CD4-positive, alpha-beta T cell (primary cell): ENCODE measurements around the gene LKAAEAR1. TPM values are rescaled to one million over a fixed set of nuclear protein-coding genes. Genes with fewer than 3 reads are reported as not detected.

ENCODE experiments used
- ATAC-seq: fragments of 200-7000 bp; cut with Tn5 transposase; one replicate; pipeline ENCODE4 v1.10.0; 2022; ENCODE audit warnings: mild to moderate bottlenecking; ENCODE audit not compliant: poor library complexity
- CTCF ChIA-PET: fragments of 350-600 bp; sonication (Branson Sonifier 250); formaldehyde crosslinking; loops from one replicate; lab custom pipeline; 2021; ENCODE audit warnings: antibody characterized with exemption, inconsistent platforms; lab: Charles Lee
- POLR2A ChIA-PET: fragments of 350-600 bp; sonication (Branson Sonifier 250); formaldehyde crosslinking; loops from one replicate; lab custom pipeline; 2021; ENCODE audit warnings: antibody characterized with exemption, inconsistent platforms; lab: Charles Lee
- DNase-seq, 14 experiments: peaks; one replicate each; pipeline ENCODE4 v3.0.0-alpha.2; 2013 to 2020; ENCODE audit warnings: mixed read lengths in 2 of 14
- H3K27ac ChIP-seq, 2 donors: one replicate each; pipeline versions ENCODE4 v1.5.1 to v1.7.0; 2013; ENCODE audit warnings: low read length in 2 of 2, low read depth in 1 of 2, mild to moderate bottlenecking in 1 of 2
- H3K27me3 ChIP-seq, 2 experiments: 1 replicate in 1 of 2; 2 replicates in 1 of 2; pipeline versions ENCODE4 v1.6.1 to v1.7.0; 2013; ENCODE audit warnings: low read length in 2 of 2, control low read depth in 1 of 2, mild to moderate bottlenecking in 1 of 2, moderate library complexity in 1 of 2; ENCODE audit not compliant: insufficient read depth in 2 of 2, control insufficient read depth in 1 of 2
- H3K36me3 ChIP-seq: one replicate; pipeline ENCODE4 v1.6.1; 2013; ENCODE audit warnings: low read length, control low read depth; ENCODE audit not compliant: insufficient read depth
- H3K4me1 ChIP-seq: one replicate; pipeline ENCODE4 v1.6.1; 2013; ENCODE audit warnings: low read length, control low read depth; ENCODE audit not compliant: insufficient read depth
- H3K4me3 ChIP-seq: one replicate; pipeline ENCODE4 v1.5.1; 2013; ENCODE audit warnings: mild to moderate bottlenecking, low read length, moderate library complexity
- H3K9me3 ChIP-seq, 2 experiments: 1 replicate in 1 of 2; 2 replicates in 1 of 2; pipeline versions ENCODE4 v1.6.1 to v1.7.0; 2013; ENCODE audit warnings: low read length in 2 of 2, mild to moderate bottlenecking in 2 of 2, control low read depth in 1 of 2, moderate library complexity in 1 of 2; ENCODE audit not compliant: control insufficient read depth in 1 of 2, insufficient read depth in 1 of 2
- H3K27ac Mint-ChIP-seq: one replicate; pipeline ENCODE4 v1.8.0; 2020; ENCODE audit warnings: mixed read lengths
- H3K27me3 Mint-ChIP-seq: one replicate; pipeline ENCODE4 v1.8.0; 2021; ENCODE audit warnings: mixed read lengths
- H3K36me3 Mint-ChIP-seq: one replicate; pipeline ENCODE4 v1.8.0; 2021; ENCODE audit warnings: low read depth, mixed read lengths
- H3K4me1 Mint-ChIP-seq: one replicate; pipeline ENCODE4 v1.8.0; 2021; ENCODE audit warnings: low read depth, mixed read lengths
- H3K4me3 Mint-ChIP-seq: one replicate; pipeline ENCODE4 v1.8.0; 2020; ENCODE audit warnings: mild to moderate bottlenecking, mixed read lengths
- H3K9me3 Mint-ChIP-seq: one replicate; pipeline ENCODE4 v1.8.0; 2020; ENCODE audit warnings: mixed read lengths
- intact Hi-C, 2 experiments: fragments of 100-400 bp; cut with DNase I in 1 of 2; cut with micrococcal nuclease in 1 of 2; formaldehyde crosslinking; loops; one replicate each; pipeline versions ENCODE4 v1.15.1 to v1.9.0; 2023 to 2025; cut with DNase I, micrococcal nuclease
- polyA plus RNA-seq, 2 donors: library from polyadenylated mRNA; unstranded; fragments of 120-200 nt; gene quantifications; one replicate each; pipeline ENCODE4 v1.2.1, GENCODE V29; 2013
- total RNA-seq, 174 experiments: library from RNA in 2 of 174; stranded (reverse) in 2 of 174; gene quantifications; one replicate each; pipeline ENCODE4 v1.2.3 and lab custom pipeline; 2021 to 2026
- TF ChIP-seq, protein P1 (sequence below): fragments of 200-600 bp; IDR thresholded peaks from one replicate; pipeline ENCODE4 v1.8.0; 2022; ENCODE audit warnings: antibody characterized with exemption, mild to moderate bottlenecking

LKAAEAR1 gene, protein sequence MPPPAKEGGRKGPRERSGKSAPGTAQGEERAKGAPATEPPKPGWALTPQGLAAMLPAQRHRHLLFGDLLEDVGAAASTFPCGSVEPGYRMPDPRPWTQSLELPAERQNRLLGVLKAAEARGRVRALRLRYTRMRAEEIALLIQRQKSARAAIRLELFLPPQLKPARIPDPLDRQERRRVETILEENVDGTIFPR
- total RNA-seq: under 1 TPM; 0.30 to 0.39 TPM
- 0.33 TPM for polyA plus RNA-seq (2013, experiment 1 of 2)
- polyA plus RNA-seq (2013, experiment 2 of 2): 0.20 TPM
- total RNA-seq (lab: John Stamatoyannopoulos, UW): 0 to 0.72 (median 0.03) reads per million in 172 experiments

DNA sequence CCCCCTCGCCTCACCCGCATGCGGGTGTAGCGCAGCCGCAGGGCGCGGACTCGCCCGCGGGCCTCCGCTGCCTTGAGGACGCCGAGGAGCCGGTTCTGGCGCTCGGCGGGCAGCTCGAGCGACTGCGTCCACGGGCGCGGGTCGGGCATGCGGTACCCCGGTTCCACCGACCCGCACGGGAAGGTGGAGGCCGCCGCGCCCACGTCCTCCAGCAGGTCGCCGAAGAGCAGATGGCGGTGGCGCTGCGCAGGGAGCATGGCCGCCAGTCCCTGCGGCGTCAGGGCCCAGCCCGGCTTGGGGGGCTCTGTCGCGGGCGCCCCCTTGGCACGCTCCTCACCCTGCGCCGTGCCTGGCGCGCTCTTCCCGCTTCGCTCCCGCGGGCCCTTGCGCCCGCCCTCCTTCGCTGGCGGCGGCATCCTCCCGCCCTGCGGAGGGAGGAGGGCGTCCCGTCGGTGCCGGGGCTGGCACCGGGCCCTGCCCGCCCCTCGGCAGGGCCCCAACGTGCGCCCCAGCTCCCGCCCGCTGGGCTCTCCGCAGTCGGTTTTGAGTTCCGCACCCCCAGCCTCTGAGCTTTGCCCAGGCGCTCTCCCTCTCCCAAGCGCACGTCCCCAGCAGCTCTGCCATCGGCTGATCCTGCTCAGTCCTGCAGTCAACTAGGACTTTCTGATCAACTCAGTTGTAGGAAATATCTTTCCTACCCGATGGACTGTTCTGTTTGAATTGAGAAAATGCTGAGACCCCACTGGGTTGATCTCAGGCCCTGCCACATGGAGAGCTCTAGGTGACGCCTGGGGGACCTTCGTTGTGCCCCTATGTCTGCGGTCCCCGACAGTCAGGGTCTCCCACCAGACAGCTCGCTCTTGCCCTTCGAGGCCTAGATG is at the start of gene LKAAEAR1:
Gene LKAAEAR1, minus strand, starts transcription at position 595 of the 881 bp plus-strand sequence. Its CDS starts 179 bp downstream, at position 416.
- Mint-ChIP-seq H3K4me3 (peak within 1 kb of the TSS; percentile 91), H3K27ac (peak within 1 kb of the TSS; percentile 73), H3K36me3 (no peaks in the 10 kb centered on the region), H3K27me3 (no peaks in the 10 kb centered on the region), H3K9me3 (no peaks in the 10 kb centered on the region), H3K4me1 (peaks cover 34% of the 10 kb centered on the region)
- H3K4me3 ChIP-seq: peak within 1 kb of the TSS; percentile 37
- H3K27ac ChIP-seq: no peak within 1 kb of the TSS
- H3K27me3 ChIP-seq: peaks cover 0 to 5% of the 10 kb centered on the region in 2 experiments
- H3K4me1 ChIP-seq: peaks cover 39% of the 10 kb centered on the region
- H3K36me3 ChIP-seq: no peaks in the 10 kb centered on the region
- intact Hi-C loops: loop anchor here (1.0 to 5.0 kb wide), 2 partner anchors 36 to 168 kb away; no protein-coding TSS in a partner anchor
- ATAC-seq (no peak), DNase-seq (peak in 1 of 14 experiments; percentile 53)
- CTCF ChIA-PET: interaction anchor here (0.8 to 2.6 kb wide), 8 partner anchors 16 to 900 kb away, joined by 3 to 25 read pairs (median 3); partner anchors contain the start of gene PCMTD2
- peaks cover 8 to 20% of the 10 kb centered on the region in 2 experiments for H3K9me3 ChIP-seq
- TF ChIP-seq, protein P1, sequence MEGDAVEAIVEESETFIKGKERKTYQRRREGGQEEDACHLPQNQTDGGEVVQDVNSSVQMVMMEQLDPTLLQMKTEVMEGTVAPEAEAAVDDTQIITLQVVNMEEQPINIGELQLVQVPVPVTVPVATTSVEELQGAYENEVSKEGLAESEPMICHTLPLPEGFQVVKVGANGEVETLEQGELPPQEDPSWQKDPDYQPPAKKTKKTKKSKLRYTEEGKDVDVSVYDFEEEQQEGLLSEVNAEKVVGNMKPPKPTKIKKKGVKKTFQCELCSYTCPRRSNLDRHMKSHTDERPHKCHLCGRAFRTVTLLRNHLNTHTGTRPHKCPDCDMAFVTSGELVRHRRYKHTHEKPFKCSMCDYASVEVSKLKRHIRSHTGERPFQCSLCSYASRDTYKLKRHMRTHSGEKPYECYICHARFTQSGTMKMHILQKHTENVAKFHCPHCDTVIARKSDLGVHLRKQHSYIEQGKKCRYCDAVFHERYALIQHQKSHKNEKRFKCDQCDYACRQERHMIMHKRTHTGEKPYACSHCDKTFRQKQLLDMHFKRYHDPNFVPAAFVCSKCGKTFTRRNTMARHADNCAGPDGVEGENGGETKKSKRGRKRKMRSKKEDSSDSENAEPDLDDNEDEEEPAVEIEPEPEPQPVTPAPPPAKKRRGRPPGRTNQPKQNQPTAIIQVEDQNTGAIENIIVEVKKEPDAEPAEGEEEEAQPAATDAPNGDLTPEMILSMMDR: peak; percentile 19
- POLR2A ChIA-PET: interaction anchor here (0.7 to 2.5 kb wide), 11 partner anchors 15 to 564 kb away, joined by 3 to 8 read pairs (median 4); partner anchors contain the start of genes PPDPF and TCEA2

DNA sequence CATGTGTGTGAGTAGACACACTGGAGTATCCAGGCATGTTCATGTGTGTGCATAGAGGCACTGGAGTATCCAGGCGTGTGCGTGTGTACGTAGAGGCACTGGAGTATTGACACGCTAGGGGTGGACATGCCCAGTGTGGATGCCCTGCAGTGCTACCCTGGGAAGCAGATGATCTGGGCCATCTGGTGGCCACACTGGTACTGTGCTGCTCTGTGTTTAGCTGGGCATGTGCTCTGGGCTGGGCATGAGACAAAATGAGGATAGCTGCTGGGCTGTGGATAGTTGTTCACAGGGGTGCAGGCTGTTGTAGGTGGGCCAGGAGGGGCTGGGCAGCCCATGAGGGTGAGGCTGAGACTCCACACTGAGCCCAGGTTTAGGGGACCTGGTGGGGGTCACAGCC is 47.2 kb upstream of the LKAAEAR1 start:
- no peaks in the 10 kb centered on the region for H3K36me3 ChIP-seq
- ChIA-PET CTCF (no interaction called here), POLR2A (no interaction called here)
- TF ChIP-seq, protein P1: no peak
- peaks cover 6 to 8% of the 10 kb centered on the region in 2 experiments for H3K27me3 ChIP-seq
- Mint-ChIP-seq H3K4me1 (no peaks in the 10 kb centered on the region), H3K27ac (no peak overlapping the region), H3K4me3 (no peak overlapping the region), H3K9me3 (no peaks in the 10 kb centered on the region), H3K27me3 (peaks cover 41% of the 10 kb centered on the region), H3K36me3 (no peaks in the 10 kb centered on the region)
- H3K27ac ChIP-seq: no peak overlapping the region
- H3K4me1 ChIP-seq: no peaks in the 10 kb centered on the region
- no peak overlapping the region for H3K4me3 ChIP-seq
- intact Hi-C loops: no loop called here
- ATAC-seq (no peak), DNase-seq (no peak)
- H3K9me3 ChIP-seq: no peaks in the 10 kb centered on the region

DNA sequence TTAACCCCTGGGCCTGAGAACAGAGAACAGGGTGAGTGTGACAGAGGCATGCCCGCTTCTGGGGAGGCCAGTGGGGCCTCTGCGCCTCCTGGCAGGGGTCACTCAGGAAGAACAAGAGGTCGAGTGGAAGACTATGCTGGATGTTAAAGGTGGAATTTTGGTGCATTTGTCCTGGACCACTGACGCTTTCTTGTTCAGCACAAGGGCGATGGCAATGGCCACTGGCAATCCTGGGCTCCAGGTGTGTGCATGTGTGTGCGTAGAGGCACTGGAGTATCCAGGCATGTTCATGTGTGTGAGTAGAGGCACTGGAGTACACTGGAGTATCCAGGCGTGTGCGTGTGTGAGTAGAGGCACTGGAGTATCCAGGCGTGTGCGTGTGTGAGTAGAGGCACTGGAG is 46.7 kb upstream of the LKAAEAR1 start:
- no peaks in the 10 kb centered on the region for H3K9me3 ChIP-seq
- peaks cover 6 to 8% of the 10 kb centered on the region in 2 experiments for H3K27me3 ChIP-seq
- H3K4me3 Mint-ChIP-seq: no peak overlapping the region
- TF ChIP-seq, protein P1: no peak
- ATAC-seq: no peak
- ChIA-PET CTCF (no interaction called here), POLR2A (no interaction called here)
- H3K4me1 Mint-ChIP-seq: no peaks in the 10 kb centered on the region
- H3K36me3 ChIP-seq: no peaks in the 10 kb centered on the region
- no peak for DNase-seq
- no peaks in the 10 kb centered on the region for H3K36me3 Mint-ChIP-seq
- H3K27ac Mint-ChIP-seq: no peak overlapping the region
- no peak overlapping the region for H3K4me3 ChIP-seq
- peaks cover 39% of the 10 kb centered on the region for H3K27me3 Mint-ChIP-seq
- no peaks in the 10 kb centered on the region for H3K4me1 ChIP-seq
- no peaks in the 10 kb centered on the region for H3K9me3 Mint-ChIP-seq
- intact Hi-C loops: no loop called here
- no peak overlapping the region for H3K27ac ChIP-seq
